ENCODE results near the gene WNT3.

- TF ChIP-seq CTCF (IDR thresholded peaks at IDR 0.05) (no peak), POLR2A (IDR thresholded peaks at IDR 0.05) (no peak), EP300 (IDR thresholded peaks at IDR 0.05) (no peak)
Observed at GRCh38 chr17:46859996-46860395, 41.5 kb upstream of the WNT3 start.
